SK-MEL-5 (cell line): ENCODE data around the gene TMEM234. TPM values are rescaled to one million over a fixed set of nuclear protein-coding genes. Genes with fewer than 3 reads are reported as not detected.

Experiments used
- DNase-seq: peaks from one replicate; pipeline ENCODE4 v3.0.0-alpha.2; 2016; ENCODE audit warnings: low read depth, low spot score
- in situ Hi-C: cut with HindIII; loops from 2 replicates; pipeline ENCODE4 v1.10.0; 2016; ENCODE audit warnings: low sequenced_read_pairs, high pct_unique_total_duplicates, low pct_unique_long_range_greater_than_20kb
- total RNA-seq: library from RNA; depleted of rRNA; stranded (reverse); fragments of >200 nt; shearing (Covaris generic); gene quantifications from 2 replicates; pipeline ENCODE4 v1.2.3, GENCODE V29; 2014

TMEM234 gene
- total RNA-seq, 1 experiment from 2014 or later = 12.5 TPM

GRCh38 chr1:32241001-32241763 lies 19.0 kb upstream of the TMEM234 start:
- in situ Hi-C loops = no loop called here
- DNase-seq = no peak

DNA sequence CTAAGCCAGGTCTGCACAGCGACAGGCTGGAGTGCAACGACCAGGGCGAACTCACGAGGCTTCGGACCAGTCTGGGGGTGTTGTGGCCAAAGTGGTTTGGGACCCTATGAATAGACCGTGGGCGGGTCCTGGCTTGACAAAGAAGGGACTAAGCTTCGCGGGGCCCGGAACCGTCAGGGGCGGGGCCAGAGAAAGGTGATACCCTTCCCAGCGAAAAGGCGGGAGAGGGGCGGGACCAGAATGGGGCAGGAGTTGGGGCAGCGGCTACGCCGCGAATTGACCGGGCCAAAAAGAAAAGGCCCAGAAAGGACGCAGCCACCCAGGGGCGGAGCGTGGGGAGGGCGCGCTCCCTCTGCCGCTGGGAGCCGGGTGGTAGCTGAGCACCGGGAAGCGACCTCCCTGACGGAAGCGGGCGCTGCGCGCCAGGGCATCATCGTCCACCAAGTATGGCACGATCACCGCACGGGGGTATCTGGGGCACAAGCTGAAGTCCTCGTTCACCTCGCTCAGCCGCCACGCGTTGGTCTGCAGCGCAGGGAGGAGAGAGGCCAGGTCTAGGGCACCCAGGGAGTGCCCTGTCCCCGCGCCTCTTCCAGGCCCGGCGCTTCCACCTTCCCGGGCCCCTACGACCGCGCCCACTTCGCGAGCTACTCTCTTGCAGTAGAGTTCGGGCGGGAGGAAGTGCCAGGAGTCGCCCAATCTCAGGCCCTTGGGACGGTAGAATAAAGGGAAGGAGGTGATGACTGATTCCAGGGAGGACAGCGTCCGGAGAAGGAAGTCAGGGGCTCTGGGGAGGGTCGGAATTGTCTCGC lies 18.2 kb upstream of the TMEM234 start:
- peak; percentile 77 for DNase-seq
- in situ Hi-C loops = no loop called here

DNA sequence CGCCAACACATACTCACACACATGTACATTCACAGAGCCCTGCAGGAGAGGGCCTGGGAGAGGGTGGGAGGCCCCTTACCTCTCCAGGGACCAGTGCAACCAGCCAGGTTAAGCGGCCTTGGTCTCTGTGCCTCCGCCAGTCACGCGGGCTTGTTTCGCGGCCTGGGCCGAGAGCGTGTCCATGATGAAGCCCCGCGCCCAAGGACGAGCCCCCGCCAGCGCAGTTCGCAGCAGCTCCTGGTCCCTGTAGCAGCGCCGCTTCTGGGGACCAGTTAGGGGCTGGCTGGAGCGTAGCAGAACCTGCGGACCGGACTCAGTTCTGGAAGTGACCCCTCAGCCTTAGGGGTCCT lies 17.6 kb upstream of the TMEM234 start:
- no peak for DNase-seq
- in situ Hi-C loops = no loop called here

- in situ Hi-C loops = no loop called here
Measured at GRCh38 chr1:32239337-32239736, 17.2 kb upstream of the TMEM234 start.

DNA sequence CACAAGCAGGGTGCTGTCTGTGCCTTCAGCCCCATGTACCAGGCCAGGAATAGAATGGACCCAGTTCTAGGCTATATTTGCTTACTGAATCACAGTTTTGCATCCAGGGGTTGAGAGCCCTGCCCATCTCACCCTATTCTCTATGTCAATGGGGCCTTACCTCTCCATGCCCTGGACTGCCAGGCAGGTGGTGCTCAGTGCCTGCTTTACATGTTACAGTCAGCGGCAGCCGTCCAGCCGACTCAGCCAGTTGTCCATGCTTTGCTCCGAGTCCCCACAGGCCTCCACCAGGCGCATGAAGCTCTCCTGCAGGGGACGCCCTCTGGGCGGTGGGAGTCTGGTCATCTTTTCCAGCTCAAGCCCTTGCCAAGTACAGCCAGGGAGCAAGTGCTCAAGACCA lies 12.6 kb upstream of the TMEM234 start:
- DNase-seq = no peak
- in situ Hi-C loops = no loop called here

More at GRCh38 chr1:32239337-32239736, 17.2 kb upstream of the TMEM234 start:
- peak; percentile 62 for DNase-seq

DNA sequence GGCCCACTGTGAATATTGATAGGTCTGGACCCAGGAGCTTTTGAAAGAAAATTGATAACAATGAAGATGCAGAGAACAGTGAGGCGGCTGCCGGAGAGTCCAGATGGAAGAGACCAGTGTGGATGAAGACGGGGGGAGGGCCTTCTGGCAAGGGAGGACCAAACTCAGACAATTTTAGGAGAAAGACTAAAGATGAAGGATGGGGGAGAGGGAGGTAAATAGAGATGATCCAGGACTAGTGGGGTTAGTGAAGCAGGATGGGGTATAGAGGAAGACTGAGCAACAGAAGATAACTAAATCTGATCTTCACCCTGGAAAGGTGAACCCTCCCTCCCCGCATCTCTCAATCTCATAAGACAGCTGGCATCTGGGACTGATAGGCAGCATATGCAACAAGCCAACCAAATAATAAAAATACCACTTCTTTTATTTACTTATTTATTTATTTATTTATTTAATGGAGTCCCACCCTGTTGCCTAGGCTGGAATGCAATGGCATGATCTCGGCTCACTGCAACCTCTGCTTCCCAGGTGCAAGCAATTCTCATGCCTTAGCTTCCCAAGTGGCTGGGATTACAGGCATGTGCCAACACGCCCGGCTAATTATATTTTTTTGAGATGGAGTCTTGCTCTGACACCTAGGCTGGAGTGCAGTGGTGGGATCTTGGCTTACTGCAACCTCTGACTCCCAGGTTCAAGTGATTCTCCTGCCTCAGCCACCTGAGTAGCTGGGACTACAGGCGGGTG lies 10.6 kb upstream of the TMEM234 start:
- DNase-seq = no peak
- in situ Hi-C loops = no loop called here

GRCh38 chr1:32231843-32232432 lies 9.8 kb upstream of the TMEM234 start:
- DNase-seq = no peak
- in situ Hi-C loops = no loop called here

DNA sequence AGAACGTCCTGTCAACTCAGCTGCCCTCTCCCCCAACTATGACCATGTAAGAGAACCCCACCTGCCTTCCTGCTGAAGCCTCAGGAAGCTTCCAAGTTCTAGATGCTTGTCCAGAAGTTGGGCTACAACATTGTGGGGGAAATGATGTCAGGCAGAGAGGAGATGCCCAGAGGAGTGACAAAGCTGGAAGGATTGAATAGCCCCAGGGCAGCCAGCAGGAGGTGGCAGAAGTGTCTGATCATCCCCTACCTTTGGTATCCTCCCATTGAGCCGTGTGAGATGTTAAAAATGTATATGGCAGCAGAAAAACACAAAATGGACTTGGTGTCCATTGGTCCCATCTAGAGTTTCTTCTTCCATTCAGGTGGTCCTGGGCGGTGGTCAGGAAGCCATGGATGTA lies 6.6 kb upstream of the TMEM234 start:
- in situ Hi-C loops = no loop called here
- no peak for DNase-seq

GRCh38 chr1:32224285-32224684 lies 2.1 kb upstream of the TMEM234 start:
- in situ Hi-C loops = no loop called here

DNA sequence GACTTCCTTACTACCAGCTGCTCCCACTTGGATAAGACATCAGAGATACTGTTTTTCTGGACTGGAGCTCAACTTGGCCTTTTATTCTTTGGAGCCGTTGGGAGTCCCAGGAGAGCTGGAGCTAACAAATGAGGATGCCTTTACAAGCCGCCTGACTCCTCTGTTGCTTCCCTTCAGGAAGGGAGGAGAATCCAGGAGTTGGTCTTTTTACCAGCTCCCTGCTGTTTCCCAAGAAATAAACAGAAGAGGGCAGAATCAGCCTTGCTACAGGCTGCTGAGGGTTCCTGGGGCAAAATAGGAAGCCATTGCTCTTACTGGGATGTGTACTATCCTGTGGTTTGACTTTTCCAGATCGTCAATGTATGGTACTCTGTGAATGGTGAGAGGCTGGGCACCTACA lies 1.5 kb upstream of the TMEM234 start:
- in situ Hi-C loops = no loop called here
- DNase-seq = peak; percentile 42

More at GRCh38 chr1:32224285-32224684, 2.1 kb upstream of the TMEM234 start:
- DNase-seq = no peak

DNA sequence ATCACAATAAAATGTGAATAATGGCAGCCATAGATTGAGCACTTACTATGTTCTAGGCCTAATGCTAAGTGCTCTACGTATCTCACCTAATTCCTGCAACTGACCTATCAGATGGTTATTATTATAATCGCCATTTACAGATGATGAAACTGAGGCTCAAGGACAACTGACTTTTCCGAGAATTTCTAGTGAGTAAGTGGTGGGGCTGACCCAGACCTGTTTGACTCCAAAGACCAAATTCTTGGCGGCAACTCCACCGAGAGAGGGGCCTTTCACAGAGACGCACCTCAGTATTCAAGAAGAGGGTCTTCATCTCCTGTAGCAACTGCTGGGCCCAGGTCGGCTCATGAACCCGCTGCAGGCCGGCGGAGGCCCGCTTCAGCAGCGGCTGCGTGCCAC lies 573 bp downstream of the TMEM234 start:
- DNase-seq = no peak
- in situ Hi-C loops = no loop called here

- in situ Hi-C loops = no loop called here
- no peak for DNase-seq
Measured at GRCh38 chr1:32220746-32221580, 1.2 kb downstream of the TMEM234 start.

GRCh38 chr1:32219022-32219421 lies 3.1 kb downstream of the TMEM234 start:
- in situ Hi-C loops = no loop called here

GRCh38 chr1:32216566-32216965 lies 5.6 kb downstream of the TMEM234 start:
- in situ Hi-C loops = no loop called here
- no peak for DNase-seq

More at GRCh38 chr1:32219022-32219421, 3.1 kb downstream of the TMEM234 start:
- DNase-seq = no peak

GRCh38 chr1:32215629-32216480 lies 6.3 kb downstream of the TMEM234 start:
- peak; percentile 80 for DNase-seq
- in situ Hi-C loops = no loop called here

DNA sequence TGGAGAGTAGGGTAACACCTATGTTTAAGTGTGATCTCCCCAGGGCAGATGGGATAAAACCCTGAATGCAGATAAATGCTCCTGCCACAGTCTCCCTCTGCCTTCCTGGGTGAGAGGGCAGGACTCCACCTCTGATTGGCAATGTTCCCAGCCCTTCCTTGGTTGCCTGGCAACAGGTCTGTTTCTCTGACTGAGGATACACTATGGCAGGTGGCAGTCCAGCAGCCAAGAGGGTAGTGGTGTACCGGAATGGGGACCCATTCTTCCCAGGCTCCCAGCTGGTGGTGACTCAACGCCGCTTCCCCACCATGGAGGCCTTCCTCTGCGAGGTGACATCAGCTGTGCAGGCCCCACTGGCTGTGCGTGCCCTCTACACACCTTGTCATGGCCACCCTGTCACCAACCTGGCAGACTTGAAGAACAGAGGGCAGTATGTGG lies 13.2 kb downstream of the TMEM234 start, which contains the start of gene DCDC2B:
DCDC2B (plus strand) TSS at position 199 of the 438 bp plus-strand sequence; CDS start at position 204, 5 bp downstream.
- in situ Hi-C loops = no loop called here
- DNase-seq = no peak
